ENCODE measurements around the gene CCNL2.

DNA sequence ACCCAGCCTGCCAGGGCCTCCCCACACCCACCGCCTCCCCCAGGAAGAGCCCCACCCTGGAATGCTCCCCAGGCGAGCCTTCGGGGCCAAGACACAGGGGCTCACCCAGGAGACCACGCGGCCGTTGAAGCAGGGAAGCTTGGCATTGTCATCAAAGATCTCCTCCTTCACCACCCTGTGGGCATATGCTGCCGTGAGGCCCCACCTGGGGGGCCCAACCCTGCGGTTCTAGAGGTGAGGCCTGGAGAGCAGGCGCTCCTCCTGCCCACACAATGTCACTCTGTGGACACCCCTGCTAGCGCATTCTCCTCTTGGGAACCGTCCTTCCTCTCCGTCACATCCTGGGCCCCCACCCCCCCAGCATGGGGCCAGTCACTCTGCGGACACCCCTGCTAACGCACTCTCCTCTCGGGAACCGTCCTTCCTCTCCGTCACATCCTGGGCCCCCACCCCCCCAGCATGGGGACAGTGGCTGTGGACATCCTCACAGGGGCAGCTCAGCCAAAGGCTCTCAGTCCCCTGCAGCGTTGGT is 56.5 kb downstream of the CCNL2 start:
- TF ChIP-seq, protein P1, sequence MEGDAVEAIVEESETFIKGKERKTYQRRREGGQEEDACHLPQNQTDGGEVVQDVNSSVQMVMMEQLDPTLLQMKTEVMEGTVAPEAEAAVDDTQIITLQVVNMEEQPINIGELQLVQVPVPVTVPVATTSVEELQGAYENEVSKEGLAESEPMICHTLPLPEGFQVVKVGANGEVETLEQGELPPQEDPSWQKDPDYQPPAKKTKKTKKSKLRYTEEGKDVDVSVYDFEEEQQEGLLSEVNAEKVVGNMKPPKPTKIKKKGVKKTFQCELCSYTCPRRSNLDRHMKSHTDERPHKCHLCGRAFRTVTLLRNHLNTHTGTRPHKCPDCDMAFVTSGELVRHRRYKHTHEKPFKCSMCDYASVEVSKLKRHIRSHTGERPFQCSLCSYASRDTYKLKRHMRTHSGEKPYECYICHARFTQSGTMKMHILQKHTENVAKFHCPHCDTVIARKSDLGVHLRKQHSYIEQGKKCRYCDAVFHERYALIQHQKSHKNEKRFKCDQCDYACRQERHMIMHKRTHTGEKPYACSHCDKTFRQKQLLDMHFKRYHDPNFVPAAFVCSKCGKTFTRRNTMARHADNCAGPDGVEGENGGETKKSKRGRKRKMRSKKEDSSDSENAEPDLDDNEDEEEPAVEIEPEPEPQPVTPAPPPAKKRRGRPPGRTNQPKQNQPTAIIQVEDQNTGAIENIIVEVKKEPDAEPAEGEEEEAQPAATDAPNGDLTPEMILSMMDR (IDR thresholded peaks at IDR 0.05) = no peak
- TF ChIP-seq POLR2A (IDR thresholded peaks at IDR 0.05) = no peak

Measured in right lobe of liver (tissue), 4 donors.